Prostate gland (tissue), 2 donors: ENCODE results near the gene LCOR.

ENCODE experiments used
- POLR2A ChIP-seq: fragments of 450-650 bp; IDR thresholded peaks from one replicate; pipeline ENCODE4 v1.6.1; 2016; ENCODE audit warnings: antibody characterized with exemption, mild to moderate bottlenecking
- POLR2AphosphoS5 ChIP-seq: sonication (generic); formaldehyde crosslinking; IDR thresholded peaks from one replicate; pipeline ENCODE4 v1.6.1; 2017; ENCODE audit warnings: antibody characterized with exemption
- TF ChIP-seq, protein P1 (sequence below), 4 experiments: fragments of 200-600 bp in 2 of 4; fragments of 450-650 bp in 2 of 4; sonication (generic) in 2 of 4; IDR thresholded peaks; 1 replicate in 3 of 4; 2 replicates in 1 of 4; pipeline ENCODE4 v1.5.1; 2016 to 2019; ENCODE audit warnings: antibody characterized with exemption in 4 of 4, mild to moderate bottlenecking in 2 of 4, moderate library complexity in 2 of 4

DNA sequence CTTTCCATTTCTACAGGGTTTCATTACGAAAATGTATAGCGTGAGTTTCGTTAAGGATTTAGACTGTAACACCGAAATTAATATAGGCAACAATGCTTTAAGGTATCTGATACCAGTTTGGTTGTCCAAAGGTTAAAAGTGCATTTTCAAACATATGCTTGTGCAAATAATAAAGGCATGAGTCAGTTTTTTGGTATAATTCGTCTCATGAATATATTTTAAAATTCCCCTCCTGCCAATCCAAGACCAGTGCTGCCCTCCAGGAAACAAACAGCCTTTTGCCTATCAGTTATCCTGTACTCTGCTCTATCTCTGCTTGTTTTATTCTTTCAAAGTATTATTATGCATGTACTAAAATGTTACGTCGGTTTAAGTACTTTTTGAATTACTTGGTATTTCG is 2.0 kb downstream of the LCOR start:
- TF ChIP-seq, protein P1, sequence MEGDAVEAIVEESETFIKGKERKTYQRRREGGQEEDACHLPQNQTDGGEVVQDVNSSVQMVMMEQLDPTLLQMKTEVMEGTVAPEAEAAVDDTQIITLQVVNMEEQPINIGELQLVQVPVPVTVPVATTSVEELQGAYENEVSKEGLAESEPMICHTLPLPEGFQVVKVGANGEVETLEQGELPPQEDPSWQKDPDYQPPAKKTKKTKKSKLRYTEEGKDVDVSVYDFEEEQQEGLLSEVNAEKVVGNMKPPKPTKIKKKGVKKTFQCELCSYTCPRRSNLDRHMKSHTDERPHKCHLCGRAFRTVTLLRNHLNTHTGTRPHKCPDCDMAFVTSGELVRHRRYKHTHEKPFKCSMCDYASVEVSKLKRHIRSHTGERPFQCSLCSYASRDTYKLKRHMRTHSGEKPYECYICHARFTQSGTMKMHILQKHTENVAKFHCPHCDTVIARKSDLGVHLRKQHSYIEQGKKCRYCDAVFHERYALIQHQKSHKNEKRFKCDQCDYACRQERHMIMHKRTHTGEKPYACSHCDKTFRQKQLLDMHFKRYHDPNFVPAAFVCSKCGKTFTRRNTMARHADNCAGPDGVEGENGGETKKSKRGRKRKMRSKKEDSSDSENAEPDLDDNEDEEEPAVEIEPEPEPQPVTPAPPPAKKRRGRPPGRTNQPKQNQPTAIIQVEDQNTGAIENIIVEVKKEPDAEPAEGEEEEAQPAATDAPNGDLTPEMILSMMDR (IDR thresholded peaks at IDR 0.05) = no peak
- TF ChIP-seq POLR2AphosphoS5 (no peak), POLR2A (no peak)
